H1 (cell line): Measurements from ENCODE around the gene ZMPSTE24. TPM values are rescaled to one million over a fixed set of nuclear protein-coding genes. Genes with fewer than 3 reads are reported as not detected.
A peak's percentile ranks its signal among the peaks of the same experiment; 100 is the strongest.

Experiments used
- CTCF ChIP-seq, 3 experiments: IDR thresholded peaks; 1 replicate in 2 of 3; 2 replicates in 1 of 3; pipeline versions ENCODE4 v1.5.1 to v1.6.1; 2011; ENCODE audit warnings: low read length in 3 of 3, mild to moderate bottlenecking in 3 of 3, inconsistent platforms in 2 of 3, low read depth in 1 of 3, moderate library complexity in 1 of 3; ENCODE audit not compliant: insufficient read depth in 1 of 3; ENCODE audit errors: control extremely low read depth in 1 of 3
- SIN3A ChIP-seq, 2 experiments: IDR thresholded peaks in 1 of 2; conservative IDR thresholded peaks in 1 of 2; 2 replicates each; pipeline ENCODE4 v1.6.1; 2011 to 2012; ENCODE audit warnings: low read length in 2 of 2, improper control_type of control experiment in 1 of 2, low read depth in 1 of 2, mild to moderate bottlenecking in 1 of 2
- polyA plus RNA-seq, 7 experiments: library from polyadenylated mRNA; depleted of rRNA in 3 of 7; stranded (reverse) in 5 of 7; unstranded in 2 of 7; fragments of >200 nt in 5 of 7; fragments of 200-250 nt in 2 of 7; gene quantifications; 1 replicate in 5 of 7; 2 replicates in 1 of 7; 4 replicates in 1 of 7; pipeline versions ENCODE4 v1.2.1 to v1.2.3, GENCODE V29; 2011 to 2013; ENCODE audit warnings: missing spikeins in 2 of 7, mixed read lengths in 2 of 7
- total RNA-seq: library from RNA; stranded (reverse); fragmentation: NEBNext Ultra II Directional; extraction: Animal tissue kit (Norgen Biotek cat#: 25700); gene quantifications from 2 replicates; pipeline ENCODE4 v1.2.1, GENCODE V29; 2021

Gene ZMPSTE24
- total and polyA plus RNA-seq, 2 of the 8 experiments (the other 6 are each of a cell fraction or from before 2014, with no cell fraction given) = 12.7 to 42.9 TPM

GRCh38 chr1:40338745-40339419, 80.8 kb downstream of the ZMPSTE24 start (continued):
- TF ChIP-seq CTCF (IDR thresholded peaks at IDR 0.05; ENCODE audit: control extremely low read depth in 1 of 3, insufficient read depth in 1 of 3, low read depth in 1 of 3, low read length in 3 of 3) (peak; percentile 98 to 99 (median 98)), SIN3A (conservative IDR thresholded peaks at IDR 0.05 in 1 of 2, IDR thresholded peaks at IDR 0.05 in 1 of 2; ENCODE audit: low read depth in 1 of 2, low read length in 2 of 2) (0 out of 4 replicates have a peak, but pooled peaks of 1 of the 2 experiments have one; percentile 54)
